GM18502 (cell line): ENCODE results near the gene OTOP2.

Experiments used
- ATAC-seq: cut with Tn5 transposase; IDR thresholded peaks from one replicate; pipeline ENCODE4 v1.9.1; 2021; ENCODE audit warnings: mild to moderate bottlenecking; ENCODE audit not compliant: unreplicated experiment, poor library complexity

The OTOP2 gene, protein sequence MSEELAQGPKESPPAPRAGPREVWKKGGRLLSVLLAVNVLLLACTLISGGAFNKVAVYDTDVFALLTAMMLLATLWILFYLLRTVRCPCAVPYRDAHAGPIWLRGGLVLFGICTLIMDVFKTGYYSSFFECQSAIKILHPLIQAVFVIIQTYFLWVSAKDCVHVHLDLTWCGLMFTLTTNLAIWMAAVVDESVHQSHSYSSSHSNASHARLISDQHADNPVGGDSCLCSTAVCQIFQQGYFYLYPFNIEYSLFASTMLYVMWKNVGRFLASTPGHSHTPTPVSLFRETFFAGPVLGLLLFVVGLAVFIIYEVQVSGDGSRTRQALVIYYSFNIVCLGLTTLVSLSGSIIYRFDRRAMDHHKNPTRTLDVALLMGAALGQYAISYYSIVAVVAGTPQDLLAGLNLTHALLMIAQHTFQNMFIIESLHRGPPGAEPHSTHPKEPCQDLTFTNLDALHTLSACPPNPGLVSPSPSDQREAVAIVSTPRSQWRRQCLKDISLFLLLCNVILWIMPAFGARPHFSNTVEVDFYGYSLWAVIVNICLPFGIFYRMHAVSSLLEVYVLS

DNA sequence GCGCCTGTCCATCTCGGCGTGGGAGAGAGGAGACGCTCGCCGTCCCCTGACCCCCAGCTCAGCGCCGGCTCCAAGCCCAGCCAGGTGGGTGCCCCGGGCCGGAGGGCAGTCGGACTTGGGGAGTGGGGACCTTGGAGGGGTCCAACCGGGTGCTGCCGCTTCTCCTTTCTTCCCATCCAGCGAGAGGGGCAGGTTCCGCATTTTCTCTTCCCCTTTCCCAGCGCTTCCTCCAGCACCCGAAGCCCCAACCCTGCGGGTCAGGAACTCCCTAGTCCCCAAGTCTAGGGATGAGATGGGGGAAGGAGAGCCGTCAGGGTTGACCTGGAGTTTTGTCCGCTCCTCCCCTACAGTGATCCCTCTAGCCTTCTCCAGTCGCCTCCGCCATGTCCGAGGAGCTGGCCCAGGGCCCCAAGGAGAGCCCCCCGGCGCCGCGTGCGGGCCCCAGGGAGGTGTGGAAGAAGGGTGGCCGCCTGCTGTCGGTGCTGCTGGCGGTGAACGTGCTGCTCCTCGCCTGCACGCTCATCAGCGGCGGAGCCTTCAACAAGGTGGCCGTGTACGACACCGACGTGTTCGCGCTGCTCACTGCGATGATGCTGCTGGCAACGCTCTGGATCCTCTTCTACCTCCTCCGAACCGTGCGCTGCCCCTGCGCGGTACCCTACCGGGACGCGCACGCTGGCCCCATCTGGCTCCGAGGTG lies at the start of gene OTOP2:
TSS of gene OTOP2 (plus strand) at position 24 of the 699 bp plus-strand sequence. CDS start at position 384, 360 bp downstream.
- ATAC-seq: no peak

DNA sequence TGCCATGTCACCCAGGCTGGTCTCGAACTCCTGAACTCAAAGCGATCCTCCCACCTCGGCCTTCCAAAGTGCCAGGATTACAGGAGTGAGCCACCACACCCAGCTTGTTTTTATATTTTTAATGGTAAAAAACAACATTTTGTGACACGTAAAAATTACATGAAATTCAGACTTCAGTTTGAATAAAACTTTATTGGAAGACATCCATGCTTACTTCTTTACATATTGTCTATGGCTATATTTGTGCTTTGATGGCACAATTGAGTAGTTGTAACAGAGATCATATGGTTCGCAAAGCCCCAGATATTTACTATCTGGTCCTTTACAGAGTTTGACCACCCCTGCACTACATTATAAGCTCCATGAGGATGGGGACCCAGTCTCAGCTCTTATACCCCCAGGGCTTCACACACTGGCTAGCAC lies 49.4 kb upstream of the OTOP2 start:
- ATAC-seq: no peak

GRCh38 chr17:74875155-74875976 lies 48.7 kb upstream of the OTOP2 start:
- no peak for ATAC-seq

GRCh38 chr17:74875977-74876593 lies 48.0 kb upstream of the OTOP2 start:
- no peak for ATAC-seq

- ATAC-seq: no peak
Measured at GRCh38 chr17:74877592-74878548, 46.2 kb upstream of the OTOP2 start.

DNA sequence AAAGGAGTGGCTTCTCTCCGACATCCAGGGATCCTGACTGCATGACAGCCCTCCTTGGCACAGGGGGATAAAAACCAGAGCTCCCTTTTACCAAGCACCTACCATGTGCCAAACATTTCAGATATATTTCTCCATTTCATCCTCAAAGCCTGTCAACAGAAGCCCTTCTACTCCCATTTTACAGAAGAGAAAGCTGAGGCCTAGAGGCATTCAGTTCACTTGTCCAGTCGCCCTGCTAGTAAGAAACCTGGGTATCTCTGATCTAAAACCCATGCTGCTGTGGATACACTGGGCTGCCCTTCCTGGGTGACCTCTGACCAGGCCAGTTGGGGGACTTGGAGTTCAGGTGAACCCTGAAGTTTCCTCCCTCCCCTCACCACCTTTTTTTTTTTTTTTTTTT lies 45.4 kb upstream of the OTOP2 start:
- no peak for ATAC-seq

GRCh38 chr17:74879308-74879707 lies 44.8 kb upstream of the OTOP2 start:
- ATAC-seq: no peak

DNA sequence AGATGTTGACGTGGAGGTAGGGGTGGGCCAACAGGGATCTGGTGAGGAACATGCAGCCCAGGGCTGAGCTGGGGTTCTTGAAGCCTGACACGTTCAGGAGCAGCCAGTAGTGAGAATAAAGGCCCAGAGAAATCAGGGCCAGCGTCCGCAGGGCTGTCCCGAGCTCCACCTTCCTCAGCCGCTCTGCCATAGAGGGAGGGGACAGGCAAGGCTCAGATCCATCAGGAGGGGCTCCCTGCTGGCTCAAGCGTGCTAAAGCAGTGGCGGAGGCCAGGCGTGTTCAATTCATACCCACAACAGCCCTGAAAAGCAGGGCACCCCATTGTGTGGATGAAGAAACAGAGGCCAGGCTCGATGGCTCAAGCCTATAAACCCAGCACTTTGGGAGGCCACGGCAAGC lies 43.0 kb upstream of the OTOP2 start:
- no peak for ATAC-seq

- ATAC-seq: no peak
Measured at GRCh38 chr17:74882517-74883240, 41.4 kb upstream of the OTOP2 start.

DNA sequence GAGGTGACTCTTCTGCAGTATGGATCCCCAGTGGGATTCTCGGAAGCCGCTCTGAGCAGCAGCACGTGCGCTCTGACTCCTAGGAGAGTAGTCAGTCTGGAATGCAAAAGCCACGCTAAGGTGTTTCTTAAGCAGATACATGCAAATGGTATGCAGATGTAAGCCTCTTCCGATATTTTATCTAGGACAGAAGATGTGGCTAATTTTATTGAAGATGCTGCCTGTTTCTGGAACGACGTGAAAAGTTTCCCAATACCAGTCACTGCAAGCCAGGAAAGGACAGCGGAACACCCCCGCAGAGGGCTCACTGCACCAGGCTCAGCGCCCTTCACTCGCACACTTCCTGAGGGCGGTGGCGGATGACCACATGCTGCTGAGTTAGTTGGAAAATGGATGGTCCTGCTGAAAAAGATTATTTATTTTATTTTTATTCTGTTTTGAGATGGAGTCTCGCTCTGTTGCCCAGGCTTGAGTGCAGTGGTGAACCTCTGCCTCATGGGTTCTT lies 40.8 kb upstream of the OTOP2 start:
- ATAC-seq: no peak

GRCh38 chr17:74888469-74888868 lies 35.6 kb upstream of the OTOP2 start:
- ATAC-seq: no peak

GRCh38 chr17:74890554-74890953 lies 33.5 kb upstream of the OTOP2 start:
- no peak for ATAC-seq

GRCh38 chr17:74892013-74892841 lies 31.8 kb upstream of the OTOP2 start:
- ATAC-seq: no peak

GRCh38 chr17:74892974-74893911 lies 30.8 kb upstream of the OTOP2 start, which contains the start of gene FADS6:
FADS6 (minus strand) TSS chr17:74893633; CDS start chr17:74893595, 38 bp downstream.
- ATAC-seq: no peak

DNA sequence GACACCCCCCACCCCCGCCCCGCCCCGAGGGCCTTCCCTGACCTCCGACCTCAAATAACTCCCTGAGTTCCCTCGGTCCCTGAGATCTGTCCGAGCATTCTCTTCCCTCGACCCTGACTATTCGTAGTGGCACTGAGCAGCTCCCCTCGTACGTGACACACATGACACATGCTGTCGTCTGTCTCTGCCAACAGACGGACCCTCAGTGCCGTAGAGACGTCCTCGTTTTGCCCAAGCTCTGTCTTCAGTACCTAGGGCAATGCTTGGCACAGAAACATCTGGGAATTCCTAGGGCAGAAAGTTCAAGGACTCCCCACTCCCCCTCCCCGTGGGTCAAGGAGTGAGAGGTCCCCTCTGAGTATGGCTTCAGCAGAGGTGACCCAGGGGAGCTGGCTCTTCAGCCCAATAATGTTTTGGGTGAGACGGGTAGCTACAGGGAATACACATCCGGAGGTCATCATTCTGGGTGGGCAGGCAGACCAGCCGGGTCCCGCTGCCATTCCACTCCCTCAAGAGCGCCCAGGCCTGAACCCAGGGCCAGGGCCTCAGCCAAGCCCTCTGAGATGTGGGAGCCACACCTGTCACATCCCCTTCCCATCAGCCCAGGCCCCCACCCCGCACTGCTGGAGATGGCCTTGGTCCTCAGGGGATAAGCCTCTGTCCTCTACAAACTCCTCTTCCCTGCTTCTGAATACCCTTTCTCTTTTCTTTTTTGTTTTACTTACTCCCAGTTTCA lies 30.0 kb upstream of the OTOP2 start:
- ATAC-seq: no peak
